ENCODE results near the gene ROBO1. TPM values are rescaled to one million over a fixed set of nuclear protein-coding genes. Genes with fewer than 3 reads are reported as not detected.
"Not testable (repeated sequence)": the region's sequence is repeated elsewhere in the genome, so short reads cannot be mapped to it uniquely, and the experiment has no call there.

ROBO1 gene
- total RNA-seq, 1 donor: 69.8 TPM

GRCh38 chr3:79810092-79810491, 42.3 kb upstream of the ROBO1 start:
- Histone ChIP-seq H3K4me3 (ENCODE audit: insufficient read depth, low read length) (no peak overlapping the region), H4K20me1 (ENCODE audit: insufficient read depth, low read length) (no peaks in the 10 kb centered on the region), H3K27me3 (ENCODE audit: insufficient read depth, low read length) (no peaks in the 10 kb centered on the region), H3K36me3 (ENCODE audit: insufficient read depth, low read length) (no peaks in the 10 kb centered on the region), H3K9me3 (ENCODE audit: low read depth, low read length) (no peaks in the 10 kb centered on the region), H3K27ac (ENCODE audit: low read depth, low read length) (no peak overlapping the region), H3K79me2 (ENCODE audit: insufficient read depth, low read length) (no peaks in the 10 kb centered on the region), H2AFZ (ENCODE audit: low read length) (no peak overlapping the region), H3K4me2 (ENCODE audit: insufficient read depth, low read length) (no peak overlapping the region), H3K4me1 (ENCODE audit: insufficient read depth, low read length) (no peaks in the 10 kb centered on the region)
- TF ChIP-seq CTCF (IDR thresholded peaks at IDR 0.05; ENCODE audit: extremely low read depth, low read depth, low read length): no peak
- no peak for DNase-seq (ENCODE audit: insufficient read length, low spot score, missing footprints)

GRCh38 chr3:79809106-79809505, 41.3 kb upstream of the ROBO1 start:
- no peaks in the 10 kb centered on the region for H3K4me1 ChIP-seq (ENCODE audit: insufficient read depth, low read length)
- H3K4me2 ChIP-seq (ENCODE audit: insufficient read depth, low read length): no peak overlapping the region
- no peak overlapping the region for H2AFZ ChIP-seq (ENCODE audit: low read length)
- no peaks in the 10 kb centered on the region for H3K27me3 ChIP-seq (ENCODE audit: insufficient read depth, low read length)
- no peaks in the 10 kb centered on the region for H4K20me1 ChIP-seq (ENCODE audit: insufficient read depth, low read length)
- no peaks in the 10 kb centered on the region for H3K79me2 ChIP-seq (ENCODE audit: insufficient read depth, low read length)
- no peak overlapping the region for H3K27ac ChIP-seq (ENCODE audit: low read depth, low read length)
- TF ChIP-seq CTCF (IDR thresholded peaks at IDR 0.05; ENCODE audit: extremely low read depth, low read depth, low read length): no peak
- H3K9me3 ChIP-seq (ENCODE audit: low read depth, low read length): no peaks in the 10 kb centered on the region
- no peak for DNase-seq (ENCODE audit: insufficient read length, low spot score, missing footprints)
- H3K4me3 ChIP-seq (ENCODE audit: insufficient read depth, low read length): no peak overlapping the region
- H3K36me3 ChIP-seq (ENCODE audit: insufficient read depth, low read length): no peaks in the 10 kb centered on the region

- no peaks in the 10 kb centered on the region for H3K36me3 ChIP-seq (ENCODE audit: insufficient read depth, low read length)
These were observed 40.7 kb upstream of the ROBO1 start for GRCh38 chr3:79808515-79808914.

GRCh38 chr3:79790177-79790576, 22.4 kb upstream of the ROBO1 start:
- not testable (repeated sequence) for H3K9me3 ChIP-seq (ENCODE audit: low read depth, low read length); H3K4me2 ChIP-seq (ENCODE audit: insufficient read depth, low read length); H3K79me2 ChIP-seq (ENCODE audit: insufficient read depth, low read length); H3K4me3 ChIP-seq (ENCODE audit: insufficient read depth, low read length); H2AFZ ChIP-seq (ENCODE audit: low read length); H3K4me1 ChIP-seq (ENCODE audit: insufficient read depth, low read length); H3K27me3 ChIP-seq (ENCODE audit: insufficient read depth, low read length); DNase-seq (ENCODE audit: insufficient read length, low spot score, missing footprints); H3K27ac ChIP-seq (ENCODE audit: low read depth, low read length); H4K20me1 ChIP-seq (ENCODE audit: insufficient read depth, low read length); H3K36me3 ChIP-seq (ENCODE audit: insufficient read depth, low read length)

More at GRCh38 chr3:79808515-79808914, 40.7 kb upstream of the ROBO1 start:
- DNase-seq (ENCODE audit: insufficient read length, low spot score, missing footprints): no peak
- Histone ChIP-seq H3K4me1 (ENCODE audit: insufficient read depth, low read length) (no peaks in the 10 kb centered on the region), H3K4me3 (ENCODE audit: insufficient read depth, low read length) (no peak overlapping the region), H3K4me2 (ENCODE audit: insufficient read depth, low read length) (no peak overlapping the region), H3K27ac (ENCODE audit: low read depth, low read length) (no peak overlapping the region), H2AFZ (ENCODE audit: low read length) (no peak overlapping the region), H3K79me2 (ENCODE audit: insufficient read depth, low read length) (no peaks in the 10 kb centered on the region), H4K20me1 (ENCODE audit: insufficient read depth, low read length) (no peaks in the 10 kb centered on the region), H3K9me3 (ENCODE audit: low read depth, low read length) (no peaks in the 10 kb centered on the region), H3K27me3 (ENCODE audit: insufficient read depth, low read length) (no peaks in the 10 kb centered on the region)
- TF ChIP-seq CTCF (IDR thresholded peaks at IDR 0.05; ENCODE audit: extremely low read depth, low read depth, low read length): no peak
